Measurements from ENCODE around the gene GRIN2B.

Gene GRIN2B

GRCh38 chr12:13956060-13956590, 25.3 kb downstream of the GRIN2B start:
- no peak for DNase-seq (ENCODE audit: low read depth)

- no peak for DNase-seq (ENCODE audit: low read depth)
Measured at GRCh38 chr12:13952096-13952495, 29.3 kb downstream of the GRIN2B start.

DNA sequence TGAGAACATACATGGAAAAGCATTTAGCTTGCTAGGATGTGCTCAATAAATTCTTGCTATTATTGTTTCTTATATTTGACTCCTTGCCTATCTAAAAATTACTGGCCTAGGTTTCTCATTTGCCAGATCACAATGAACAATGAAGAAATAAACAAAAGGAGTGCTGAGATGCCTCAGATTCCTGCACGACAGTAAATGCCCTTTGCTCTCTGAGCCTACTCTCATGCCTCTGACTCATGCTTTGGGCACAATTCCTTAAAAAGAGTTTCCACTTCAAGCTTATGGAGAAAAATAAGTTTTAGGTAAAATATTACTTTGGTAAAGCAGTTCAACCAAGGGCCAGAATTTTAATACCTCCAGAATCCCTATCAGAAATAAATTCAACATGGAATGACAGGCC, 30.9 kb downstream of the GRIN2B start:
- no peak for DNase-seq (ENCODE audit: low read depth)

DNA sequence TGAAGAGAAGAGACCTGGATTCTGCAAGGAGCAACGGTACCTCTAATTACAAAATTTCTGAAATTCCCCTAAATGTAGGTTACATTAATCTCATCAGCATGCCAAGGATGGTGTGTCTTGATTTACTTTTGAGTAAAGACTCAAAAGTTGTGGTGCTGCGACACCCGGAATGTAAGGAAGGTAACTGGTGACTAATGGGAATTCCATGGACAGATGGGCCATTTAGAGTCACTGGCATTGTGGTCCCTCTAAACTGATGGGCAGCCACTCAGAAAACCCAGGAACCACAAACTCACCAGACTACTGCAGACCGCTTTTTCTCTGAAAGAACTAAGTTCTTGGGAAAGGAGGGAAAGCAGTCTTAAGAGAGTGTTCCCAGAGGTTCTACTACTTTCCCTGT, 32.8 kb downstream of the GRIN2B start:
- no peak for DNase-seq (ENCODE audit: low read depth)

DNA sequence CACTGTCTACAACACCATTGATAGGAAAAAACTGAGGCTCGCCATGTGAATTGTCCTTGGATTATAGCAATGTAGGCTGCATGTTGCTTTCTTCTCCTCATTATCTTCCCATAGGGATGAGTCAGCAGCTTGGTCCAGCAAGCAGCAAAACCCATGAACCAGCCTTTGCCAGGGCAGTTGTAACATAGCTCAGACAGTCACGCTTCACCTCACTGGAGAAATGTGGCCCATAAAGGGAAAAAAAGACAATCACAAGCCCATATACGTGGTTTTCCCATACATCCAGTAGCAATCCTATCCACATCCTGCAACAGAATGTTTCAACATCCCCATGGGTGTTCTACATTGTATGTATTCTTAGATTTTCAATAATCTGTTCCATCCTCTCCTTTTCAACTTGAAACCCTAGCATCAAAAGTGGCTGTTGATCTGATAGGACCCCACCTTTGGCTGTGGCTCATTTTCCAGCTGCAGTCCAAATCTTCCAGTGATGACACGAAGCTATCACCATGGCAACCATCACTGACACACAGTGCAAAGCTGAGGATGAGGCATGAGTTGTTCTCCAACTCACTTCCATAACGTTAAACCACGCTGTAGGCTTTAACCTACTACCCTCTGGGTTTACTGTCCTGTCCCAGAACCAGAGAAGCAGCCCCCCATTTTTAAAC, 34.0 kb downstream of the GRIN2B start:
- DNase-seq (ENCODE audit: low read depth), result no peak

GRCh38 chr12:13945641-13946040, 35.8 kb downstream of the GRIN2B start:
- no peak for DNase-seq (ENCODE audit: low read depth)

GRCh38 chr12:13945236-13945635, 36.2 kb downstream of the GRIN2B start:
- DNase-seq (ENCODE audit: low read depth), result no peak

GRCh38 chr12:13942826-13943225, 38.6 kb downstream of the GRIN2B start:
- DNase-seq (ENCODE audit: low read depth), result no peak

GRCh38 chr12:13941258-13942249, 39.8 kb downstream of the GRIN2B start:
- no peak for DNase-seq (ENCODE audit: low read depth)

GRCh38 chr12:13940335-13940865, 41.0 kb downstream of the GRIN2B start:
- no peak for DNase-seq (ENCODE audit: low read depth)

- DNase-seq (ENCODE audit: low read depth), result no peak
Measured at GRCh38 chr12:13937735-13938134, 43.7 kb downstream of the GRIN2B start.

DNA sequence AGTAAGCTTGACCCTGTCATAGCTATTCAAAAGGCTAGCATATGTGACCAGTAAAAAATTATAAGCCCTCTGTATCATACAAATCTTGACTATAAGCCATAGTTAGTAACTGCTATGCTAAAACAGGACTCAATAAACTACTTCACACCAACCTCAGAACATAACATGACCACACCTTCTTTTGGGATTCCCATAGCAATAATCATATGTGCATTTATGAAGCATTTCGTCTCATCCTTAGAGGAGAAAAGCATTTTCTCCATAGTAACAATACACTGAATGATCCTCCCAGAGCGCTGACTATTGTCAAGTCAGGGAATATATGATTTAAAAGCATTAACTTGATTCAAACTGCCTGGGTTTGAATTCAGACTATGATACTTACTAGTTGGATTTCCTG, 46.2 kb downstream of the GRIN2B start:
- no peak for DNase-seq (ENCODE audit: low read depth)
